ENCODE data around the gene OVCH1.

OVCH1 gene

DNA sequence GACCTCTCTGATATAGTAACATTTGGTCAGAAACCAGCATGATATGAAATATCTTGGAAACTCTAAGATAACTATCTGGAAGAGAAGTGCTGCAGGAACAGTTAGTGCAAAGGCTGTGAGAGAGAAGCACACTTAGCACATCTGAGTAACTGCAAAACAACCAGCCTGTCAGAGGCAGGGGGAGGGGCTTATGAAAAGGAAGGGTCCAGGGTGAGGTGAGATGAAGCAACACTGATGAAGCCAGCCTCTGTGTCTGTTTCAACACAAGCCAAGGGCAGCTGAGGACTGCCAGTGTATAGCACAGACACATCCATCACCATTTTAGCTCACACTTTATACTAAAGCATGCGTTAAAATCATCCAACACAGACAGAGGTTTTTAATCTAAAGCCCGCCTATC lies 37.4 kb upstream of the OVCH1 start:
- TF ChIP-seq, protein P1, sequence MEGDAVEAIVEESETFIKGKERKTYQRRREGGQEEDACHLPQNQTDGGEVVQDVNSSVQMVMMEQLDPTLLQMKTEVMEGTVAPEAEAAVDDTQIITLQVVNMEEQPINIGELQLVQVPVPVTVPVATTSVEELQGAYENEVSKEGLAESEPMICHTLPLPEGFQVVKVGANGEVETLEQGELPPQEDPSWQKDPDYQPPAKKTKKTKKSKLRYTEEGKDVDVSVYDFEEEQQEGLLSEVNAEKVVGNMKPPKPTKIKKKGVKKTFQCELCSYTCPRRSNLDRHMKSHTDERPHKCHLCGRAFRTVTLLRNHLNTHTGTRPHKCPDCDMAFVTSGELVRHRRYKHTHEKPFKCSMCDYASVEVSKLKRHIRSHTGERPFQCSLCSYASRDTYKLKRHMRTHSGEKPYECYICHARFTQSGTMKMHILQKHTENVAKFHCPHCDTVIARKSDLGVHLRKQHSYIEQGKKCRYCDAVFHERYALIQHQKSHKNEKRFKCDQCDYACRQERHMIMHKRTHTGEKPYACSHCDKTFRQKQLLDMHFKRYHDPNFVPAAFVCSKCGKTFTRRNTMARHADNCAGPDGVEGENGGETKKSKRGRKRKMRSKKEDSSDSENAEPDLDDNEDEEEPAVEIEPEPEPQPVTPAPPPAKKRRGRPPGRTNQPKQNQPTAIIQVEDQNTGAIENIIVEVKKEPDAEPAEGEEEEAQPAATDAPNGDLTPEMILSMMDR (IDR thresholded peaks at IDR 0.05): no peak

DNA sequence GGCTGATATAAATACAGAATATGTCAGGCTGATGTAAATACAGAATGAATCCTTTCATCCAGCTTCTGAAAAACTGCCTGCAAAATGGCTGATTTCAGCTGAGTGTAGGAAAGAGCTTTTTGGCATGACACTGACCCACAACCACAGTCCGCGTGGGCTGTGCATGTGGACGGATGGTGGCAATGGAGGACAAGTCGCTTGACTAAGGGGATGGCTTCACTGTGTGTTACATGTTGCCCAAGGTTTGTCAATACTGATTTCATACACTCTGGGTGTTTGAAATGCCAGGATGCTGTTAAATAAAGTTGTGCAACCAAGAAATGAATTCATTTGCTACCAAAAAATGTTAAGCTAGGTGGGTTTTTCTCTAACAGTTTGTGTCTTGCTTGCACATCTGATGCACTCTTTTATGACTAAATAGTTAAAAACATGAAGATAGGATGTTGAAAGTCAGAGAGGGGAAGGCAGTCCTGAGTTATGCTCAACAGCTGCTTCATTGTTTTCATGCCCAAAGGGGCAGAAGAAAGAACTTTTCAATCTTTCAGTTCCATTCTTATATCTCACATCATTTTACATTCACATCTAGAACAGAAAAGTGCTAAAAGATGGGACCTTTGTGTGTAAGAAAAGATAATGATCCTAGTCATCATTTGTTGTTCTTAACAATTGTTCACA lies 36.5 kb upstream of the OVCH1 start:
- TF ChIP-seq, protein P1 (IDR thresholded peaks at IDR 0.05): no peak

DNA sequence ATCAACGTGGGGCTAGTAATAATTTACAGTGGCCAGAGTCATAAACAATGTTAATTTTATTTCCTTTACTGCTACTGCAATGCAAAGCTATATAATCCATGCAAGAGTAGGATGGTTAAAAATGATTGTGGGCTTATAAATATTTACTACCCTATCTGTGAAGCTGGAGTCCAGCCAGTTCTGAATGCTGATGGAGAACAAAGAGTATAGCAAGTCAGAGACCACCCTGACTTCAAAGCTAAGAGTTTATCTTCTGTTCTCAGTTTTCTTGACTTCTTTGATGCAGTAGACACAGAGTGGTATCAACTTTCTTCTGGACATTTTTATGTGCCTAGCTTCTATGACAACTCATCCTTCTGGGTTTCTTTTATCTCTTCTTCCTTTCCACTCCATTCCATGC lies 34.0 kb upstream of the OVCH1 start:
- TF ChIP-seq, protein P1 (IDR thresholded peaks at IDR 0.05): no peak

DNA sequence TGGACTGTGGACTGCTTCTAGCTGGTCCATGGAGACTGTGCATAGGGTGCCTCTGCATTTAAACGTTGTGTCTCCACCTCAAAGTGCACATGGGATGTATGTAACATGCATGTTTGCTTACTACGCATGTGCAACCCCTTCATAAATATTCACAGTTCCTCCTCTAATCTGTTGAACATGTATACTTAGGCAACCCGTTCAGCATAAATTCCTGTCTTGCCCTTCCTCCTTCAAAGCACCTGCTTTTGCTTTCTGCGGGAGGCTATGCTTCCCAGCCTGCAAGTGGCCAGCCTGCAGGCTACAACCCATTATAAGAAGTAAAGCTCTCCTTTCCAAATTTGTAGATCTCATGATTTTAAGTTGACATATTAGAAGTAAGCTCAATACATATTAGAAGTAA lies 33.0 kb upstream of the OVCH1 start:
- TF ChIP-seq, protein P1 (IDR thresholded peaks at IDR 0.05): no peak

DNA sequence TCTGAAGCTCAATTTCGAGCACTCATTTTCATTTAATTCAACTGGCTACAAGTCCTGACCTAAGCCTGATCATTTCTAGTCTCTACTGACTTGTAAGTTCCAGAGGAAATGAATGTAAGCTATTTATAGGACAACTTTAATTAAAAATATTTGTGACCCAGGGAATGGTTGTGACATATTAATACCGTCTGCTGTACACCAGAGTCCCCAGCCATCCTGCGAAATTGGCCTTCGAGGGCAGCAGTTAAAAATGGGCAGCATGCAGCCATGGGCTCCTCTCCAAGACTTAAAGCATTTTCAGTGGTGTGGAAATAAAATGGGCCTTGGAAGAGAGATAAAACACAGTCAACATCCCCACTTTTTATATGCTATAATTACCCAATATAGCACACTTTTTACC lies 30.7 kb upstream of the OVCH1 start:
- TF ChIP-seq, protein P1 (IDR thresholded peaks at IDR 0.05): no peak

DNA sequence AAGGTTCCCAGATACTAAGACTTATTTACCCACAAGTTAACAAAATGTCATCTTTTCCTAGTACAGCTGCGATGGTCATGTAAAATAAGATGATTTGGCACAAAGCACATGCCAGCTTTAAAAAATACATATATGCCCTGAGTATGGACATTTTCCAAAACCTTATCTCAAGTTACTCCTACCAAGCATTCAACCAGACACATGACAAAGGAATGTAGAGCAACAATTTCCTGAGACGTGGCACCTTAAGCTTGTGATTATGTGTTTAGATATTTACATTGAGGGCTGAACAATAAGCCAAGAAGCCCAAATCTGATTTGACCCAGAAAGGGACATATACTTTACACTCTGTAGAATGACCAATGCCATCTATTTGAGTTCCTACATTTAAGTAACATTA lies 24.5 kb upstream of the OVCH1 start:
- TF ChIP-seq, protein P1 (IDR thresholded peaks at IDR 0.05): no peak

DNA sequence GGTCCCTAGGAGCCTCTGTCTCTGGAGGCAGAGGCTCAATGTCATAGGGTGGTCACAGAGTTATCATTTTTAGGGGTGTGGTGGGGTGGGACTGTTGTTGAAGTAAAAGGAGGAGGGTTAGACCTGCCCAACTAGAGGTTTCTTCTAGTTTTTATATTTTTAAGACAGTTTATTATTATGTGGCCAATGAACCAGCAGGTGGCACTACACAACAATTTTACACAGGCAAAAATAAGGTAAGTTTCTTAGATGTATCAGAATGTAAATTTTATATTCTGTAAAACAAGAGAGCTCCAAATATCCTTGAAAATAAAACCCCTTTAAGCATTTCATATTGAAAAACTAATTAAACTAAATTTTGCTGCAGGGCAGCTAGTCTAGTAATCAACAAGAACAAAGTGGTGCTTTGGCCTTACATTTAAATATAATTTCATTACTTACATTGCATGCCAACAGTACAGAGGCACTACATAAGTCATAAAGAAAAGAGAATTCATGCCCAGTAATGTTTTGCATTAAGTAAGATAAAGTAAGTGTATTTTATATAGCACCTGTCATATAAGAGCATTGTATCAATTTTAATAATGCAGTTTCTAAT lies 22.2 kb upstream of the OVCH1 start:
- TF ChIP-seq, protein P1 (IDR thresholded peaks at IDR 0.05): peak; percentile 66
